GM19328 (cell line): ENCODE data around the gene CEBPG.

Experiments
- ATAC-seq: cut with Tn5 transposase; IDR thresholded peaks from one replicate; pipeline ENCODE4 v1.9.1; 2021; ENCODE audit warnings: mild to moderate bottlenecking, moderate library complexity; ENCODE audit not compliant: unreplicated experiment

CEBPG gene

DNA sequence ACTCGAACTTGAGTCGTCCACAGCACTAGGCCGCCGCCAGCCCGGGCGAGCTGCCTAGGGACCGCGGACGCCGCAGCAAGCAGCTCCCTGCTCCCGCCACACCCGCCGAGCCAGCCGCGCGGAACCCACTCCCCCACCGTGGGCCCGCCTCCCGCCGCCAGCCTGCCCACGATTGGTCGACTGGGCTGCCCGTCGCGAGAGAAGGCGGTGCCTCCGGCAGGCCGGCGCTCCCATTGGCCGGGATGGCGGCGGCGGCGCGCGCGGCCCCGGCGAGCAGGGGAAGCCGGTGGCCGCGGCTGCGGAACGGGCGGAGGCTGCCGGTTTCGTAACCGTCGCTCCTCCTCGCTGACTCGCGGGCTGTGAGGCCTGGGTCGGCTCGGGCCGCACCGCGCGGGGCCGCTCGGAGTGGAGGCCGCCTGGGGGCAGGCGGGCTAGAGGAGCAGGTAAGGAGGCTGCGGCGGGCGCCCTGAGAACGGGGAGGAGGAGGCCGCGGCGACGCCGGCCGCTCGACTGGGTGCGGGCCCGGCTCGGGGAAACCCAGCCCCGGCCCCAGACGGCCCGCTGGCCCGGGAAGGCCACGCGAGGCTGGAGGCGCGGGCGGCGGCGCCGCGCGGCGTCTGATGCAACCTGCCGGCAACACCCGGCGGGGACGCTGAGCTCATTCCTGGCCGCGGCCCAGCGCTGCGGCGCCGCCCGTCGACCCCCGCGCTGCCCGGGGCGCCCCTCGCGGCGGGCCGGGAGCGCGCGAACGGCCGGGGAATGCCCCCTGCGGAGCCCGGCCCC is at the start of gene CEBPG:
Gene CEBPG, plus strand, starts transcription at position 257 of the 783 bp plus-strand sequence. CDS start 5,531 bp downstream, outside the sequence.
- peak; percentile 89 for ATAC-seq

DNA sequence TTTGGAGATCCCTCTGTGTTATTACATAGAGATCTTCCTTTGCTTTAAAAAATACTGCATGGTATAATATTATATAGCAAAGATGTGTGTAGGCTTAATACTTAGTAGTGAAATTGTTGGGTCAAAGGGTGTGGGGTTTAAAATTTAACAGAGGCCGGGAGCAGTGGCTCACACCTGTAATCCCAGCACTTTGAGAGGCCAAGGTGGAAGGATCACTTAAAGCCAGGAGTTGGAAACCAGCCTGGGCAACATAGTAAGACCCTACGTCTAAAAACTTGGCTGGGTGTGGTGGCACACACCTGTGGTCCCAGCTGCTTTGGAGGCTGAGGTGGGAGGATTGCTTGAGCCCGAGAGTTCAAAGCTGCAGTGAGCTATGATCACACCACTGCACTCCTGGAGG is 48.9 kb upstream of the CEBPG start:
- no peak for ATAC-seq

DNA sequence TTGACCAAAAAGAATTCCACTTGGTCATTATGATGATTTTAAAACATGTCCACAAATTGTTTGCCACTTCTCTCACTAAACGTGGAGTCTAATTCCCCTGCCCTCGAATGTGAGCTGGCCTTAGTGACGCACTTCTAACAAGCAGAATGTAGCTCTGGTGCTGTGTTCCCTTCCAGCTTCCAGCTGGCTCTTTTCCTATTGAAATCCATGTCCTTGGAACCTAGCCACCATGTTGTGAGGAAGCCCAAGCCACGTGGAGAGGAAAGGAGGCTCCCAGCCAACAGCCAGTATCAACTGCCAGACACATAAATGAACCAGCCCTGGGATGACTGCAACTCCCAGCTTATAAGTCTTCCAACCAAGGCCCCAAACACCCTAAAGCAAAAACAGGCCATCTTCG is 47.6 kb upstream of the CEBPG start:
- ATAC-seq = no peak

DNA sequence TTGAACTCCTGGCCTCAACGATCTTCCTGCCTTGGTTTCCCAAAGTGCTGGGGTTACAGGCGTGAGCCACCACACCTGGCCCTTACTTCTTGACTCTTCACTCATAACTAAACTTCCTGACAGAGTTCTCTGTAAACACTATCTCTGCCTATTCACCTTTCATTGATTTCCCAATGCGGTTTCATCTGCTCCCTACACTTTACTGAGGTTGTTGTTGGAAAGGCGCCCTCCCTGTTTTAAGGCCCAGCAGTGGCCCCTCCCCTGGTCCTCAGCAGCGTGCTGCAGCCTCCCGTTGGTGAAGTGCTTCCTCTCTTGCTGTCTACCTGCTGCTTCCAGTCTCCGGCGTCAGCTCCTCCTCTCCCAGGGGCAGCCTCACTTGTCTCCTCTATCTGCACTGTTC is 44.4 kb upstream of the CEBPG start:
- no peak for ATAC-seq

DNA sequence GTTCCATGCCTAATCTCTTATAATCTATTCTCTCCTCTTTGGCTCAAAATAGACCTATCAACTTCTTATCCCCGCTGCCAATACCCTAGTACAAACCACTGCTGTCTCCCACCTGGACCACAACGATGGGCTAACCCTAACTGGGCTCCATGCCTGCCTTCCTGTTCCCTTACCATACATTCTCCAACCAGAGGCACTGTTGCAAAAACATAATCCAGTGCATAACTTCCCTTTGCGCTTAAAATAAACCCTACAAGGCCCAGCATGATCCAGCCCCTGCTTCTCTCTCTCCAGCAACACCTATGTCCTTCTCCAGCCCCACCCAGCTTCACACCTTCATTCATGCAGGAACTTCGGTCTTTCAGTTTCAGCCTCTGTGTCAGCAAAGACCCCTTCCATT is 43.8 kb upstream of the CEBPG start:
- ATAC-seq = no peak

DNA sequence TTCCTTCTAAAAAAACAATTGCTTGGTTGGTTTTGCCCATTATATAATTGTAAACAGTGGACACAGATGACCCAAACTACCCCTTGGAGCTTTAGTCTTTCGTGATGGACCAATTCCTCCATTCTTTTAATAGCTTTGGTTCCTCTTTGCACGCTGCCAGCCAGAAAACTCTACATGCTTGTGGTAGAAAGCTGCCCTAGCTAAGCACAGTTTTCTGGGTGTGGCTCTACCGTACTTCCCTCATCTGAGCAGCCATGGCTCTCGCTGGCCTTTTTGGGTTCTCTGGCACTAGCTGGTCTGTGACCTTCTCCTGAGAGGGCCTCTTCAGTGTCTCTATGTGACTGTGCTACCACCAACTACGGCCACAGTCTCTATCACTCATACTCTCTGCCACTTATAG is 41.3 kb upstream of the CEBPG start:
- no peak for ATAC-seq

DNA sequence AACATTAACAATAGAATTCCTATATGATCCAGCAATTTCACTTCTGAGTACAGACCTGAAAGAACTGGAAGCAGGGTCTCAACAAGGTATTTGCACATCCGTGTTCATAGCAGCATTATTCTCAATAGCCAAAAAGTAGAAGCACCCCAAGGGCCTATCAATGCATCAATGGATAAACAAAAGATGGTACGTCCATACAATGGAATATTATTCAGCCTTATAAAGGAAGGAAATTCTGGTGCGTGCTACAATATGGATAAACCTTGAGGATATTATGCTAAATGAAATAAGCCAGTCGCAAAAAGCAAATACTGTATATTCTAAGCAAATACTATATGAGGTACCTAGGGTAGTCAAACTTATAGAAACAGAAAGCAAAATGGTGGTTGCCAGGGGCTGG is 40.4 kb upstream of the CEBPG start:
- no peak for ATAC-seq

DNA sequence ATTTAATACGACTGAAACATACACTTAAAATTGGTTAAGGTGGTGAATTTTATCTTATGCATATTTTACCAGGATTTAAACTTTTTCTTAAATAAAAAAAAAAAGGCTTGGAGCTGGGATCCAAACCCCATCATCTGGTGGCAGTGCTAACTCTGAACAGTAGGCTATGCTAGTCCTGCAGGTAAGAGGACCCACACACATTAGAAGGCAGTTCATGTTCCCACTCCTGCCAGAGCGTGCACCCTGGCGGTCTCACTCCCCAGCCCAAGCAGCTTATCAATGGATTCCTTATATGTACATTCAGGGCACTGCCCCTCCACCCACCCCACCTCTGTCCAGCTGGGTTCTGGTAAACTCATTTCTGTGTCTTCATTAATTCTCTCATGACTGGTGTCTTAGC is 39.9 kb upstream of the CEBPG start:
- ATAC-seq = no peak

DNA sequence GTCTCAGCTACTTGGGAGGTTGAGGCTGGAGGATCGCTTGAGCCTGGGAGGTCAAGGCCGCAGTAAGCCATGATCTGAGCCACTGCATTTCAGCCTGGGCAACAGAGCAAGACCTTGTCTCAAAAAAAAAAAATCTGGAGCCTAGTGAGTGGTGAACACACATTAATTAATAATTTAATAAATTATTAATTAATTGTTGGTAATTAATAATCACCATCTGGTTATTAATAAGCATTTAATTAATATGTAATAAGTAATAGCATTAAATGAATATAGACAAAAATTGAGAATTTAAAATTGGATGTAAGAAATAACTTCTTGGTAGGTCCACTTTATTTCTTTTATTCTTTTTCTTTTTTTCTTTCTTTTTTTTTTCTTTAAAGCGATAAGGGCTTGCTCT is 39.2 kb upstream of the CEBPG start:
- ATAC-seq = no peak

DNA sequence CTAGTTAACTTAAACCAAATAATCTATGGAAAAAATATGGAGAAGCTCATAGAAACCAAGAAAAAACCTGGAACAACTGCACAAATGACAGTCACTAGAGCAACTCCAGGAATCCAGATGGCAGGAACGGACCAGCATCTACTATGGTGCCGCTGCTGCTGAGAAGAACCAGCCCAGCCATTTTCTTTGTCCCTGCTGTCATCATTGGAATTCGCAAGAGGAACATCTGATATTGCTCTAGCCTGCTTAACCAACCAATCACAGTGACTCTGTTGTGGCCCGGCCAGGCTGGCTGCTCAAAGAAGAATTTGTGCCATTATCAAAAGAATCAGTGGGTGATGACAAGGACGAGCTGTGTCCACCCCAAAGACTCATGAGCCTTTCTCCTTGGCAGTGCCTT is 38.1 kb upstream of the CEBPG start:
- no peak for ATAC-seq

DNA sequence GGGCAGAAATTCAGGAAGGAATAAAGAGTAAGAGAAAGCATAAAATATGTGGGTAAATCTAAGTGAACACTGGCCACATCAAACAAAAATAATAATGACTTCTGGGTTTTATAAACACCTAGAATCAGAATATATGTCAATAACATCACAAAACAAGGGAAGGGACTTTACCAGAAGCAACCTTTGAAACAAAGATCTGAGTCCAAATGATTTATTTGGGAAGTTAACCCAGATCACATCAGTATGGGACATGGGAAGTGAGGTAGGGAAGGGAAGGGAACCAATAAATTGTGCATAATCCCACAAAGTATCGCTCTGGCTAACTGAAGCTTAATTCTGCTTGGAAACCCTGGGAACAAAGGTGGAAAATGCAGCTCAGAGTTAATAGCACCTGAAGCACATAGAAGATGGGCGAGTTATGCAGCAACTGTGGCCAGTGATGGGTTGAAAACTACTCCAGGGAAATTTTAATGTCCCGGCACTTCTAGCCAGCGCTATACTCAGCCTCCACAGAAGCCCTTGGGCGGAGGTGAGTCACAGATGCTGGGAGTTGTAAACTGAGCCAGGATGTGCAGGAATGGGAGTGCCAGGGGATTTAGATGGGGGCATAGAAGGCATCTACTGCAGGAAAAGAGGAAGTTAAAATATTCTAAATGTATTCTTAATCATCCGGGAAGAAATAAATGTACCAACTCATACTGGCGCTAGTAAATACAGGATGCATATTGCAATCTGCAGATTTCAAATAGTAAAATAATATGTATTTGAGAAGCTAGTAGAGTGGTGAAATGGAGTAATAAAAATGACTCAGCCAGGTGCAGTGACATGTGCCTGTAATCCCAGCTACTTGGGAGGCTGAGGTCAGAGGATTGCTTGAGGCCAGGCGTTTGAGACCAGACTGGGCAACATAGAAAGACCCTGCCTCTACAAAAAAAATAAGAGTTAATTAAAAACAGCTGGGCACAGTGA is 34.2 kb upstream of the CEBPG start:
- no peak for ATAC-seq

DNA sequence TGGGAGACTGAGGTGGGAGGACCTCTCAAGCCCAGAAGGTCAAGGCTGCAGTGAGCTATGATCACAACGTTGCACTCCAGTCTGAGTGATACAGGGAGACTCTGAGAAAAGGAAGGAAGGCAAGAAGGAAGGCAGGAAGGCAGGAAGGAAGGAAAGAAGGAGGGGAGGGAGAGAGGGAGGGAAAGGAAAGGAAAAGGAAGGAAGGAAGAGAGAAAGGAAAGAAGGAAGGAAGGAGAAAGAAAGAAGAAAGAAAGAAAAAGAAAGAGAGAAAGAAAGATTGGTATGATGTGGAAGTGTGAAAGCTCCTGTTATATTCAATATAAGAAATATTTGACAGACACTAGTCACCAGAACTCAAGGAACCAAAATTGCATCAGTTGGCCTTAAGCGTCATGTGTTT is 32.5 kb upstream of the CEBPG start:
- ATAC-seq = no peak

DNA sequence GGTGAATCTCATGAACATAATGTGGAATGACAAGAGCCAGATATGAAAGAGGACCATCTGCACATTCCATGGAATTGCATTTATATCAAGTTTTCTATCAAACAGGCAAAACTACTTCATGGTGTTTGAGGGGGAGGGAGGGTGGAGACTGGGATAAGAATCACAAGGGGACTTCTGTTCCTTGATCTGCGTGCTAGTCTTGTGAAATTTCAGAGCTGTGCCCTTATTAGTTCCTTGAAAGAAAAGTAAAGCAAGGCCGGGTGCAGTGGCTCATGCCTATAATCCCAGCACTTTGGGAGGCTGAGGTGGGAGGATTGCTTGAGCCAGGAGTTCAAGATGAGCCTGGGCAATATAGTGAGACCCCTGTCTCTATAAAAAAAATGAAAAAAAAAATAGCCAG is 30.2 kb upstream of the CEBPG start:
- ATAC-seq = no peak

DNA sequence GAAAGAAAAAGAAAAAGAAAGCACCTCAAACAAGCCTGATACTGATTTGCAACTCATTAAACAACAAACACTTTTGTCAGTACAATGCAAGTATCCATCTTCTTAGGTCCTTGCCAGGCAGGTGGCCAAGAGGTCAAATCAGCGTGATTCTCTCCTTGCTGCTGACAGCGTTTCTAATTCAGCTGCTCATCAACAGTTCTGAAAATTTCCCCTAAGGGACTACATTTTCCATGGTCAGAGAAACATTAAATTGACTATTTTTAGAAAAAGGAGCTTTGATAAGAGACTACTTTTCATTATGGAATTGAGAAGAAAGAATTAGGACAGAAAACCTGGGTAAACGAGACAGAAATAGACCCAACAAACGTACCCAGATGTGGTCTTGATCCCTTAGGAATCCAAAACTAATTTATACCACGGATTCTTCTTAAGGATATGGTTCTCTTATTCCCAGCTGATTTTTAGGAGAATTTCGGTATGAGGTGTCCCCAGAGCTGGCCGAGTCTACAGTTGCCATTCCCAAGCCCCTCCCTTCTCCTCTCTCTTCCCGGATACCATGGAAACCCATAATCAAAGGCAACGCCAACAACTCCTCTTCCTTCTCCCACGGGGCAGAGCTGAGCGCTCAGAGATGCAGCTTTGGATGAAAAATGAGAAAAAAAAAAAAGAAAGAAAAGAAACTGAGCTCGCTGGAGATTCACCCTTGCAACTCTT is 29.5 kb upstream of the CEBPG start:
- ATAC-seq = no peak

DNA sequence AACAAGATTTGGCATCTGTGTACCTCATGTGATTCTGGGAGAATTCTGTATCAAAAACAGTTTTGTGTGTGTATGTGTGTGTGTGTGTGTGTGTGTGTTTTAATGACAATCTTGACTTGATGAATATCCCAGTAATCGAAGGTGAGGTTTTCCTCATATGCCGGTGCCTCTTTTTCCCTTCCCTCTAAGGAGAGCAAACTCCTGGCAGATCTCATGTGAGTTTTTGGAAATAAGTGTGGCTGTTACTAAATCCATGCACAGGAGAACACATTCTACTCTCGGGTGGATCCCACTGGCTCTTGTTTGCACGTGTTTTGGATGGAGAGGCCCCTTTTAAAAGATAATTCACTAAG is 29.0 kb upstream of the CEBPG start:
- no peak for ATAC-seq

DNA sequence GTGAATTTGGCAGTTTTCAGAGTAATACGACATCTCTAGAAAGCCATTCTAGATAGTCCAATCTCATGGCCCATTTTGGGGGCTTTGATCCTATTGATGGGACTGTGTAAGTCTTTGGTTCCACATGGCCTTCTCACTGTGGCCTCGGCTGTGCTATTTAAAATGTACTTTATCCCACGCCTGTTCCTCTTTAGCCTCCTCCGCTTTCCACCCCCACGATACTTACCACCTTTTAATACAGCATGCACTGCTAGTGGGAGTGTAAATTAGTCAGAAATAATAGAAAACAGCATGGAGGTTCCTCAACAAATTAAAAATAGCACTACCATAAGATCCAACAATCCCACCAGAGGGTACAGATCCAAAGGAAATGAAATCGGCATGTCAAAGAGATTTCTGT is 28.3 kb upstream of the CEBPG start:
- no peak for ATAC-seq

DNA sequence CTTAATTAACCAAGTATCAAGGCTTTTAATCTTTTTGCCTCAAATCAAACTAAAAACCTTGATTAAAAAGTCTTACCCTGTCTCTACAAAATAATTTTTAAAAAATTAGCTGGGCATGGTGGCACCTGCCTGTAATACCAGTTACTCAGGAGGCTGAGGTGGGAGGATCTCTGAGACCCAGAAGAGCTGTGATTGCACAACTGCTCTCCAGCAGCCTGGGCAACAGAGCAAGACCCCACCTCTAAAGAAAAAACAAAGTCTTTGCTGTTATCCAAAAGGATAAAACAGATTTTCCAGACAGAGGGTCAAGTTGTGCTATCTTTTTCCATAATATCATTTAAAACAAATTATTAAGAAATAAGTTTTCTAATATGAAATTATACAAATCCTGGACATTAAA is 26.8 kb upstream of the CEBPG start:
- ATAC-seq = no peak

DNA sequence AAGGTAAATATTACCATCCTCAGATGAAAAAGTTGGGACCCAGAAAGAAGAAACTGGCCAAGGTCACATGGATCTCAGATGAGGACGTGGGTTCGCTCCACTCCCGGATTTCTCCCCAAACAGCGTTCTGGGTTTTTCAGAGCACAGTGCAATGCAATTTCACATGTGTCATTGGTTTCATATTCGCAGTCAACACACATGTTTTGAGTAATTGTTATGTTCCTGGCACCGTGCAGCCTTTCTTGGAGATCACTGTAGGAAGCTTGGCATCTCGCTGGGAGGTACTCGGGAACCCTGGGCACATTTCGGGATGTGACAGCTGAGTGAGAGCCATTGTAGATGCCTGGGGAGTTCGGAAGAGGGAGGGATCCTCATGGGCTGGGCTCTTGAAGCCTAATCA is 26.2 kb upstream of the CEBPG start:
- no peak for ATAC-seq

DNA sequence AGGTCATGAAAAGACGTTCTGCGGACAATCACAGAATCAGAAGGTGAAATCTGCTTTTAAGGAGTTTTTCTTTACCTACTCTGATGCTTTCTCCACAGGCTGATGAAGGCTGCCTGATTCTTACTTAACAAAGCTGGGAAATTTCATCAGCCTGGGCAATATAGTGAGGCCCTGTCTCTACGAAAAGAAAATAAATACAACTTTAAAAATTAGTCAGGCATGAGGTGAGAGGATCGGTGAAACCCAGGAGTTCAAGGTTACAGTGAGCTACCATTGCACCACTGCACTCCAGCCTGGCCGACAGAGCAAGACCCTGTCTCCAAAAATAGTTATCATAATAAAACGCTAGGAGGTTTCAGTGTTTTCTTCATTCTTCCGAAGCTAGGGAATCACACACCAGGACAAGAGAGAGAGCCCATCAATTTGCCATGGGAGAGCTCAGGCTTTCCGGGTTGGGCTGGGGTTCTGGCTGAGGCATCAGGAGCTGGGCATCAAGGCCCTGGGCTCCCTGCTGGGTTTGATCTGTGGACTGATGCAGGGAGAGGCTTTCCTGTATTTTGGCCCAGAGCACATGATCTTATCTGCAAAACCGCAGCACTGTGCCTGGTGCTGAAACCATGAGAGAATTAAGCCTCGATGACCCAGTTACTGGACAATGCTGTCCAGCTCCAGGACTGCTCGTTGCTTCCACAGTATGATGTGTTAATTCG is 25.1 kb upstream of the CEBPG start:
- no peak for ATAC-seq

DNA sequence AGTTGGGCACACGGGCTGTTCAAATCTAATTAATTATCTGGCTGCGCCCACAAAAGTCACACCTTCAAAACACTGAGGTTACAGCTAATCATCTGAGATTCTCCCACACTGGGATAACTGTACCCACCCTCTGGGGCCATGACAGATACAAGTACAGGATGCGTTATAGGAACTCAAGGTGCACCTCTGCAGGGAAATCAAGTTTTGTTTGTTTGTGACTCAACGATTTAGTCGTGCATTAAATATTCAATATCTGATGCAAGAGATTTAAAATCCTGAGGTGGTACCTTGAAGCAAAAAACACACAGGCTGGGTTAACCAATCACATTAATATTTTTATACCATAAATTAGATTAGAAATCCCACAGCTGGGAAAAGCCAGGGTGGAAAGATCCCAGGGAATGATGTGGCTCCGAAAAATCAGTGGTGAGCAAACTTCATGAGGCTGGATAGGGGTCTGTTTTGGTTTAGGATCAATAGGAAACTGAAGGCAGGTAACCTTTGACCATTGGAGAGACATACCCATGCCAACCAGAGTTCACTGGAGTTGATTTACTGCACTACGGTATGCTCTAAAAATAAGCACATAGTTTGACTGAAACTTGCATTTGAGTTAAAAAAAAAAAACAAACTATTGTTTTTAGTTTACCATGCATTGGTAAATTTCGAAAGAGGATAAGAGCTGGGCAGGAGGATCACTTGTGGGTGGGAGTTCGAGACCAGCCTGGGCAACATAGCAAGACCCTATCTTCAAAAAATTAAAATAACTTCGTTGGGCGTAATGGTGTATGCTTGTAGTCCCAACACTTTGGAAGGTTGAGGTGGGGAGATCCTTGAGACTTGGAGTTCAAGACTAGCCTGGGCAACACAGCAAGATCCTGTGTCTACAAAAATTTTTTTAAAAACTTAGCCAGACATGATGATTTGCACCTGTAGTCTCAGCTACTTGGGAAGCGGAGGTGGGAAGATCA is 23.9 kb upstream of the CEBPG start:
- ATAC-seq = no peak
